ENCODE results near the gene HSPA1B. TPM values are rescaled to one million over a fixed set of nuclear protein-coding genes. Genes with fewer than 3 reads are reported as not detected.

Gene HSPA1B
- total RNA-seq, 1 donor from 2014 or later, result 132 TPM

DNA sequence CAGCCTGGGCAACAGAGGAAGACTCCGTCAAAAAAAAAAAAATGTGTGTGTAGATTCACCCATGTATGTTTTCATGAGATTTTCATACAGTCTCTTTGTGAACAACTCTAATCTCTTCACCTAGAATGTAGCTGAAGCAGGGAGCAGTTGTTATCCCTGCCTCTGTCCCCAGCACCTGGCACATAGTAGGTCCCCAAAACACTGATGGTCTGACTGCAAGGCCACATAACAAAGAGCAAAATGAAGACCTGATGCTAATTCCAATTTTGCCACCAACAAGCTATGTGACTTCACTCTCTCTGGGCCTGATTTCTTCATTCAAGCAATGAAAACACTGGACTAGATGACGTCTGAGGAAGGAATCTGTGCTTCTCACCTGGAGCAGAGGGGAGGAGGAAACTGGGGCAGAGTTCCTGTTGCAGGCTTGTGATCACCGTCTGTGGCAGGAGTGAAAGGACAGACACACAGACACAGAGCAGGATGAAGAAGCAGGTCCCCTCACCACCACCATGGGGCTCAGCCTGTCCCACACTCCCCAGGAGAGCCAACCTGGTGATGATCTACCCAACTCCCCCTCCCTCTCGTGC lies 46.6 kb downstream of the HSPA1B start:
- Mint-ChIP-seq H3K9me3 (no peaks in the 10 kb centered on the region), H3K27me3 (no peaks in the 10 kb centered on the region), H3K36me3 (no peaks in the 10 kb centered on the region), H3K27ac (peak overlapping the region; percentile 51), H3K4me3 (no peak overlapping the region), H3K4me1 (ENCODE audit: unreplicated experiment) (peaks cover 4% of the 10 kb centered on the region)
- DNase-seq (ENCODE audit: extremely low spot score, unreplicated experiment), result no peak
- TF ChIP-seq, protein P1, sequence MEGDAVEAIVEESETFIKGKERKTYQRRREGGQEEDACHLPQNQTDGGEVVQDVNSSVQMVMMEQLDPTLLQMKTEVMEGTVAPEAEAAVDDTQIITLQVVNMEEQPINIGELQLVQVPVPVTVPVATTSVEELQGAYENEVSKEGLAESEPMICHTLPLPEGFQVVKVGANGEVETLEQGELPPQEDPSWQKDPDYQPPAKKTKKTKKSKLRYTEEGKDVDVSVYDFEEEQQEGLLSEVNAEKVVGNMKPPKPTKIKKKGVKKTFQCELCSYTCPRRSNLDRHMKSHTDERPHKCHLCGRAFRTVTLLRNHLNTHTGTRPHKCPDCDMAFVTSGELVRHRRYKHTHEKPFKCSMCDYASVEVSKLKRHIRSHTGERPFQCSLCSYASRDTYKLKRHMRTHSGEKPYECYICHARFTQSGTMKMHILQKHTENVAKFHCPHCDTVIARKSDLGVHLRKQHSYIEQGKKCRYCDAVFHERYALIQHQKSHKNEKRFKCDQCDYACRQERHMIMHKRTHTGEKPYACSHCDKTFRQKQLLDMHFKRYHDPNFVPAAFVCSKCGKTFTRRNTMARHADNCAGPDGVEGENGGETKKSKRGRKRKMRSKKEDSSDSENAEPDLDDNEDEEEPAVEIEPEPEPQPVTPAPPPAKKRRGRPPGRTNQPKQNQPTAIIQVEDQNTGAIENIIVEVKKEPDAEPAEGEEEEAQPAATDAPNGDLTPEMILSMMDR (conservative IDR thresholded peaks at IDR 0.05), result no peak

DNA sequence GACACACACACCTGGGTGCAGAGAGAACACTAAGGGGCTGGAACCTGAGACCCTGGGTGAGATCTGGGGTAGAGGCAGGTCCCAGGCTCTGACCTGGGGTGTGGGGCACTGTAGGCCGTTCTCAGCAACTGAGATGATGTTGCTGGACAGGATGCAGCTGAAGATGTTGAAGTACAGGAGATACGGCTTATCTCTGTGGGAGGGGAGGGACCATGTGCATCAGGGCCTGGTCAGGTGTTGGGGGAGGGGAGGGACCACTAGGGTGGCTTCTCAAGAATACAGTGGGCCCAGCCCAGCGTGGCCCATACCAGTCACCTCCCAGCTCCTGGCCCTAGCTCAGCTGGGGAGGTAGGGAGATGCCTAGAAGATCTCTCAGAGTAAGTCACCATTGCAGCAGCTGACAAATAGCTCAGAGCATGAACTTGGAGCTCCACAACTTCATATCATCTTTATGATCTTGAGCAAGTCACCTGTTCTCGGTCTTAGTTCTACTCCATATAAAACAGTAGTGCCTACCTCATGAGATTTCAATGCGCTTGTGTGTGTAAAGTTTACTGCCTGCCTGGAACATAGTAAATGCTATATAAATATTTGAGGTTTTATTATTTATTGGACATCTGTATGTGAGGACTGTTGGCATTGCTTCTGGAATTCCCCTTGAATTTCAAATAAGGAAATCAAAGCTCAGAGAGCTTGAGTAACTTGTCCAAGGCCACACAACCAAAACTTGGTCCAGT lies 47.5 kb downstream of the HSPA1B start:
- Mint-ChIP-seq H3K9me3 (no peaks in the 10 kb centered on the region), H3K4me3 (no peak overlapping the region), H3K27ac (no peak overlapping the region), H3K27me3 (no peaks in the 10 kb centered on the region), H3K36me3 (no peaks in the 10 kb centered on the region), H3K4me1 (ENCODE audit: unreplicated experiment) (peaks cover 4% of the 10 kb centered on the region)
- DNase-seq (ENCODE audit: extremely low spot score, unreplicated experiment), result no peak
- TF ChIP-seq, protein P1 (conservative IDR thresholded peaks at IDR 0.05), result no peak

DNA sequence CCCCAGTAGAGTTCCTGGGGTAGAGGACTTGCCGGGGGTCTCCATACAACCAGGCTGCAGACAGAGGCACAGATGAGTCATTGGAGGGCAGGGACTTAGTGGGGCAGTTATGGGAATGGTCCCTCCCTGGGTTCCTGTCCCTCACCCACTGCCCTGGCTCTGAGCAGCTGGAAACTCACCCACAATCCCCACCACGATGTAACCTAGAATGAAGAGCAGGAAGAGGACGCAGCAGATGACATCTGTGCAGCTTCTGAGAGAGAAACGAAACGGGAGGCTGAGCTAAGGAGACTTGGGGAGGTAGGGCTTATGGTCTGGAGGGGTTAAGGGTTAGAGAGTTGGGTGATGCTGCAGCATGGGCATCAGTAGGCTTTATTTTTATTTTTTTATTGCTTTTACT lies 48.3 kb downstream of the HSPA1B start:
- no peak overlapping the region for H3K27ac Mint-ChIP-seq
- H3K36me3 Mint-ChIP-seq, result peaks cover 1% of the 10 kb centered on the region
- no peaks in the 10 kb centered on the region for H3K9me3 Mint-ChIP-seq
- DNase-seq (ENCODE audit: extremely low spot score, unreplicated experiment), result no peak
- H3K4me3 Mint-ChIP-seq, result no peak overlapping the region
- H3K27me3 Mint-ChIP-seq, result no peaks in the 10 kb centered on the region
- TF ChIP-seq, protein P1 (conservative IDR thresholded peaks at IDR 0.05), result no peak
- peaks cover 4% of the 10 kb centered on the region for H3K4me1 Mint-ChIP-seq (ENCODE audit: unreplicated experiment)

DNA sequence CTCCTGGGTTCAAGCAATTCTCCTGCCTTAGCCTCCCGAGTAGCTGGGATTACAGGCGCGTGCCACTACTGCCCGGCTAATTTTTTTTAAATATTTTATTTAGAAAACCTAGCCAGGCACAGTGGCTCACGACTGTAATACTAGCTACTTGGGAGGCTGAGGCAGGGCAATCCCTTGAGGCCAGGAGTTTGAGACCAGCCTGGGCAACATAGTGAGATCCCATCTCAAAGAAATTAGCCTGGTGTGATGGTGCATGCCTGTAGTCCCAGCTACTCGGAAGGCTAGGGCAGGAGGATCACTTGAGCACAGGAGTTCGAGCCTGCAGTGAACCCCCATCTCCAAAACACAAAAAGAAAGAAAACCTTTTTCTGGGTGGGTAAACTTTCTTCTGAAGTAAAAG lies 48.8 kb downstream of the HSPA1B start:
- Mint-ChIP-seq H3K27ac (no peak overlapping the region), H3K36me3 (peaks cover 6% of the 10 kb centered on the region), H3K4me1 (ENCODE audit: unreplicated experiment) (no peaks in the 10 kb centered on the region), H3K4me3 (no peak overlapping the region), H3K27me3 (no peaks in the 10 kb centered on the region), H3K9me3 (no peaks in the 10 kb centered on the region)
- TF ChIP-seq, protein P1 (conservative IDR thresholded peaks at IDR 0.05), result no peak
- DNase-seq (ENCODE audit: extremely low spot score, unreplicated experiment), result no peak

DNA sequence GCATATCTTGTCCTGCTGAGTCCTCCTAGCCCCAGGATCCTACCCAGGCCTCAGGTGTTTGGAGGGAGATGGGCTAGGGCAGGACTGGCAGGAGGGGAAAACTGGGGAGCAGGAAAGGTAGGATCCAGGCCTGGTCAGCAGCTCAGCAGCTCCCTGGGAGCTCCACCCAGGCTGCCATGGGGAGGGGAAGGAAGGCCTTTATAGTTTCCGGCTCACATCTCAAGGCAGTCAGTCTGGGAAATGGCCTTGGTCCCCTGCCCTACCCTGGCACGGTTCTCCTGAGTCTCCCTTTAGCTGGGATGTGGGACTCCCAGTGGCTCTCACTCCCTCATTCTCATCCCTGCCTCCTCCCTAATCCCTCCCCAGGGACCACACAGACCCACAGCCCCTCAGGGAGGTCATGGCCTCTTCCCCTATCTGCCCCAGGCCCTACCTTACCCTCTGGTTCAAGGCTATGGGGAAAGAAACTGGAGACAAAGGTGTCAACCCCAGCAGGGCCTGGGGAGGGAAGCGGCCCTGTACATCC lies 49.6 kb downstream of the HSPA1B start:
- Mint-ChIP-seq H3K4me1 (ENCODE audit: unreplicated experiment) (no peaks in the 10 kb centered on the region), H3K27me3 (no peaks in the 10 kb centered on the region), H3K9me3 (no peaks in the 10 kb centered on the region), H3K27ac (no peak overlapping the region), H3K4me3 (no peak overlapping the region), H3K36me3 (peaks cover 9% of the 10 kb centered on the region)
- DNase-seq (ENCODE audit: extremely low spot score, unreplicated experiment), result no peak
- TF ChIP-seq, protein P1 (conservative IDR thresholded peaks at IDR 0.05), result no peak

Measured in type B pancreatic cell (in vitro differentiated cells).